Neuron (in vitro differentiated cells): ENCODE data around the gene CD82.

Experiments
- H2AFZ ChIP-seq: one replicate; pipeline ENCODE4 v1.6.1; 2013; ENCODE audit warnings: low read depth, mild to moderate bottlenecking, inconsistent platforms, low read length, moderate library complexity
- H3K27me3 ChIP-seq: one replicate; pipeline ENCODE4 v1.6.1; 2013; ENCODE audit warnings: low read length; ENCODE audit not compliant: insufficient read depth
- H3K36me3 ChIP-seq: one replicate; pipeline ENCODE4 v1.6.1; 2013; ENCODE audit warnings: low read length; ENCODE audit not compliant: insufficient read depth
- H3K4me1 ChIP-seq: one replicate; pipeline ENCODE4 v1.6.1; 2013; ENCODE audit warnings: low read length; ENCODE audit not compliant: insufficient read depth
- H3K4me3 ChIP-seq: 2 replicates; pipeline ENCODE4 v1.5.1; 2013; ENCODE audit warnings: mild to moderate bottlenecking, low read length, moderate library complexity
- H3K9me3 ChIP-seq: one replicate; pipeline ENCODE4 v1.6.1; 2013; ENCODE audit warnings: low read length

Gene CD82

GRCh38 chr11:44568658-44569473 is 3.4 kb downstream of the CD82 start:
- H3K4me3 ChIP-seq, result no peak overlapping the region
- H2AFZ ChIP-seq, result no peak overlapping the region
- H3K4me1 ChIP-seq, result peaks cover 12% of the 10 kb centered on the region
- no peaks in the 10 kb centered on the region for H3K36me3 ChIP-seq
- H3K27me3 ChIP-seq, result peaks cover 3% of the 10 kb centered on the region
- no peaks in the 10 kb centered on the region for H3K9me3 ChIP-seq

DNA sequence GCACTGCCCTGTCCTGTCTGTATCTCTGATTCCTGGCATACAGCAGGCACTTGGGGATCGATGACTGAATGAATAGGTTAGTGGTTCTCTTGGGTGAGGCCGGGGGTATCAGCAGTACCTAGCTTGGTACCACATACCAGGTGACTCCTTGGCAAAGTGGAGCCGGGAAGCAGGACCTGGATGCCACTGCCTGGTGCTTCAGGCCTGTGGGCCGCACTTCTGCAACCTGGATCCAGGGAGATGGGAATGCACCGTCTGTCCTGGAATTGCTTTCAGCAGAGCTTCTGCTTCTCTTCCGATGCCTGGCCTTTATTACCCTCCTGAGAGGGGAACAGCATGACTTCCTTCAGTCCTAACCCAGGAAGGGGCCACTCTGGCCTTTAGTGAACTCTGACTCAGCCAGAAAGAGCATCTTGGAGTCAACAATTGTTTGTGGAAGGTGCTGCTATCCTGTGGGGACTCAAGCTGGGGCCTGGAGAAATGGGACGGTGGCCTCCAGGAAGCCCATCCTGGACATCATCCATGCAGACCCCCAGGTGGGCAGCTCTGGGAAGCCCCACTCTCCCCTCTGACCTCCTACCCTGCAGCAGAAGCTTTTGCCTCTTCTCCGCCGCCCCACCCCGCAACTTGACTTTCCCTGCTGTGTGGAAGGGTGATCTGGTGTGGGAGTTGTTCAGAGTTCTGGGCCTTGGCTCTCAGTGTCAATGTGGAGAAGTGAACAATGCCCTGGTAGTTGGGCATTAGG is 5.1 kb downstream of the CD82 start:
- Histone ChIP-seq H3K9me3 (no peaks in the 10 kb centered on the region), H3K4me1 (peaks cover 6% of the 10 kb centered on the region), H3K27me3 (peaks cover 3% of the 10 kb centered on the region), H3K36me3 (no peaks in the 10 kb centered on the region), H3K4me3 (no peak overlapping the region), H2AFZ (no peak overlapping the region)

- no peak overlapping the region for H2AFZ ChIP-seq
- no peaks in the 10 kb centered on the region for H3K4me1 ChIP-seq
- no peaks in the 10 kb centered on the region for H3K27me3 ChIP-seq
- no peaks in the 10 kb centered on the region for H3K9me3 ChIP-seq
- no peaks in the 10 kb centered on the region for H3K36me3 ChIP-seq
- H3K4me3 ChIP-seq, result no peak overlapping the region
These were observed 6.4 kb downstream of the CD82 start for GRCh38 chr11:44571871-44572270.

DNA sequence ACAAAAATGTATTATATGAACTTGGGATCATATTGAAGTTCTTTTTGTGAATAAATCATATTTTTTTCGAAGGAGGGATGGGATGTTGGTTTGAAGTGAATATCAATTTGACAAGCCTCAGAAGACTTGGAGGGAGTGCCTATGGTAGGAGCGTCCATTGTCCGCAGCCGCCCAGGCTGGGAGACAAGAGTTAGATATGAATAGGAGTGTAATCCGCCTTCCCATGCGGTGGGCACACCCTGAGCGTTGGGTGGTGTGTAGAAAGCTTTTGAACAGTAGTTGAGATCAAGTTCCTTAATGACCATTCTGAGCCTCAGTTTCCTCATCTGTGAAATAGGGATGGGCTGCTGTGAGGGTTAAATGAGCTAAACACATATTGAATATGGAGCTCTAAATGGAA is 7.0 kb downstream of the CD82 start:
- Histone ChIP-seq H3K36me3 (no peaks in the 10 kb centered on the region), H3K4me3 (no peak overlapping the region), H3K4me1 (no peaks in the 10 kb centered on the region), H3K9me3 (no peaks in the 10 kb centered on the region), H3K27me3 (no peaks in the 10 kb centered on the region), H2AFZ (no peak overlapping the region)

DNA sequence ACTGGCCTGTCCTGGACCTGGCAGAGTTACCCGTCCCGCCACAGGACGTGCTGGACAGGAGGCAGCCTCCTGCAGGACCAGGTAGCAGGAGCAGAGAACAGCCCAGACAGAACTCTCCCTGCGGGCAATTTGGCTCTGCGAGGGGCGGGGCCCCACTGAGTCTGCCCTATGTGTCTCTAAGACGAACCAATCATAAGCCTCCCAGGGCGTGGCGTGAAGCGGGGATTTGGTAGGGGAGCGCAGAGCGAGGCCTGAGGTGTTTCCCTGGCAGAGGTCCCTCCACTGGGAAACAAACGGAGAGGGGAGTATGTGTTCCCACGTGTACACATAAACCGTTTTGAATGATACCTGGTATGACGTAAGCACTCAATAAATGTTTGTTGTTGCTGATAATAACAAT is 7.4 kb downstream of the CD82 start:
- H3K36me3 ChIP-seq, result no peaks in the 10 kb centered on the region
- H3K4me3 ChIP-seq, result no peak overlapping the region
- no peaks in the 10 kb centered on the region for H3K27me3 ChIP-seq
- H3K9me3 ChIP-seq, result no peaks in the 10 kb centered on the region
- H2AFZ ChIP-seq, result no peak overlapping the region
- no peaks in the 10 kb centered on the region for H3K4me1 ChIP-seq

DNA sequence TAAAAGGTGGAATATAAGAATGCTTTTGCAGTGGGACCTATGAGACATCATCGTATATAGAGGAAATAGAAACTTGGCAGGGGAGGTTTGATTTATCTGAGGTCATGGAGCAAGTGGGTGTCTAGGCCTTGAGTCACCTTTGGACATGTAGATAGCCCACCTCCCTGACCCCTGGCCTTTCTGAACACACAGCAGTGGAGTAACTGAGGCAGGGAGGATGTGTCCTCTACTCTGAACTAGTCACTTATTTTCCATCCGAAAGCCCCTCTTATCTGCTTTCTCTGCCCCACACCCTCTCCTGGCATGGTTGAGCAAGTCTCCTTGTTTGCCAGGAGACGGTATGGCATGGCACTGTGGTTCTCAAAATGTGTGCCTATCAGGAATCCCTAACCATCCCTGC is 7.9 kb downstream of the CD82 start:
- peaks cover under 1% of the 10 kb centered on the region for H3K27me3 ChIP-seq
- H3K9me3 ChIP-seq, result no peaks in the 10 kb centered on the region
- H3K4me3 ChIP-seq, result no peak overlapping the region
- H3K4me1 ChIP-seq, result no peaks in the 10 kb centered on the region
- no peak overlapping the region for H2AFZ ChIP-seq
- H3K36me3 ChIP-seq, result no peaks in the 10 kb centered on the region

DNA sequence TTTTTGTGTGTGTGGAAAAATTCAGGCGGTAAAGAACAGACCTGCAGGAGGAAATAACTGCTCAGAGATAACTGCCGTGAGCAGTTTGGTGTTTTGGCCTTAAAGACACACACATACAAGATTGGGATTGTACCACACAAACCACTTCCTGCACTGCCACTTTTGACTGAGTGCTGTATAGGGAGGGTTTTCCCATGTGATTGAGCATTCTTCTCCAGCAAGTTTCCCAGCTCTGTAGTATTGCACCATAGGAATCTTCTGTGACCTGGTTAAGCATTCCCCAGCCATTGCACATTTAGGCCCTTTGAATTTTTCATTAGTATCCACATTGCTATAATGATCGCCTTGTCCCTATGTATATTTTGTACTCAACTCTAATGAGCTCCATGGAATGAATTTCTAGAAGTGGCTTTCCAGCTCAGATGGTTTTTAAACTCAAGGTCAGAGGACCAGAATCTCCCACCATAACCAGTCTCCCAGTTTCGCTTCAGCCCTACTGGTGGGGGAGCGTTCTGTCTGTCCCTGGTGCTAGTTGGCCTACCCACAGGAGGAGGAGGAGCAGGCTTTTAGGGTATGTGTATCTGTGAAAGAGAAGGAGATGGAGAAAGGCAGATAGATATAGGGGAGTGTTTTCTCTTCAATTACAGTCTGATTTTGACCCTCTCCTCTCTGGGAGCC is 9.3 kb downstream of the CD82 start:
- Histone ChIP-seq H3K4me3 (no peak overlapping the region), H2AFZ (no peak overlapping the region)

GRCh38 chr11:44575288-44575672 is 9.8 kb downstream of the CD82 start:
- H2AFZ ChIP-seq, result no peak overlapping the region
- H3K27me3 ChIP-seq, result peaks cover 3% of the 10 kb centered on the region
- no peaks in the 10 kb centered on the region for H3K36me3 ChIP-seq
- no peaks in the 10 kb centered on the region for H3K9me3 ChIP-seq
- no peak overlapping the region for H3K4me3 ChIP-seq
- H3K4me1 ChIP-seq, result no peaks in the 10 kb centered on the region

More for the DNA sequence above, 9.3 kb downstream of the CD82 start:
- no peaks in the 10 kb centered on the region for H3K9me3 ChIP-seq
- no peaks in the 10 kb centered on the region for H3K36me3 ChIP-seq
- peaks cover 3% of the 10 kb centered on the region for H3K27me3 ChIP-seq
- H3K4me1 ChIP-seq, result no peaks in the 10 kb centered on the region

DNA sequence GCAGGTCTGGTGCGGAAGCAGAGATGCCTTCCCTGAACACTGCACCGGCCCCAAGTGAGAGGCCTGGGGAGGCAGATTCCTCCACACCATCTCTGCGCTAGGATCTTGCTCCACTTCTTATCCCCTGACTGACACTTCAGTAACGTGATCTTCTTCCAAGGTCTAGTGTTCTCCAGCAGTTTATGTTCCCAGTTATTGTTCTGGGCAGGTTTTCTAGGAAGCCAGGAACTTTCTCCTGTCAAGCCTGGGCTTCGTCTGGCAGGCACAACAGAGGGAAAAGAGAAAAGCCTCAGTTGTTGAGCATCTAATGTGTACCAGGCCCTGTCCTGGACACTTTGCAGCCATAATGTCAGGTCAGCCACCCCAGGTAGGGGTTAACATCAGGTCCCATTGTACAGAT is 10.5 kb downstream of the CD82 start:
- Histone ChIP-seq H3K36me3 (no peaks in the 10 kb centered on the region), H2AFZ (no peak overlapping the region), H3K9me3 (no peaks in the 10 kb centered on the region), H3K4me1 (no peaks in the 10 kb centered on the region), H3K27me3 (peaks cover 3% of the 10 kb centered on the region), H3K4me3 (no peak overlapping the region)

- Histone ChIP-seq H3K4me1 (no peaks in the 10 kb centered on the region), H3K36me3 (no peaks in the 10 kb centered on the region)
These were observed 11.2 kb downstream of the CD82 start for GRCh38 chr11:44576656-44577055.

DNA sequence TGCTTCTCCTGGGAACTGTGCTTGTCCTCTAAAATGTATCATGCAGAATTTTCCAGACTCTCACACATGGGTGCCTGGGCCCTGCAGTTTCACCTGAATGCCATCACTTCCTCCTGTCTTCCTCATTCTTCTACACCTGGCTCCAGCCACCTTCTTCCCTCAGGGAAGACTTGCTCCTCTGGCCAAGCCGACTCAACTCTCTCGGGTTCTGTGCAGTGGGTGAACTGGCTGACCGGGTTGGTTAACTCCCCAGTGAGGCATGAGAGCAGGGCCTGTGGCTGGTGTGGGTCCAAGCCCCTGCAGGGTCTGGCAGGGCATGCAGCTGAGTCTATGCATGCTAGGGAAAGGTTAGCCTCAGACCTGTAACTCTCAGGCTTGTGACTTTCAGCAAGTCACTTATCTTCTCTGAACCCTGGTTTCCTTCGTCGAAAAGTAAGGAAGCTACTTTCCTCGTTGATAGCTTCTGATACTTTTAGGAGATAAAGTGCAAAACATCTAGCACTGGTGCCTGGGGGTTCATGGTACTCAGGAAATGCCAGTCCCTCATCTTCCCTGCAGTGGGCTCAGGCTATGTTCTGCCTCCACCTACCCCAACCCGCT is 11.9 kb downstream of the CD82 start:
- no peak overlapping the region for H3K4me3 ChIP-seq
- H3K36me3 ChIP-seq, result no peaks in the 10 kb centered on the region
- no peak overlapping the region for H2AFZ ChIP-seq
- H3K4me1 ChIP-seq, result no peaks in the 10 kb centered on the region
- H3K9me3 ChIP-seq, result no peaks in the 10 kb centered on the region
- H3K27me3 ChIP-seq, result peaks cover 3% of the 10 kb centered on the region

More at GRCh38 chr11:44576656-44577055, 11.2 kb downstream of the CD82 start:
- H3K4me3 ChIP-seq, result no peak overlapping the region
- no peak overlapping the region for H2AFZ ChIP-seq
- H3K9me3 ChIP-seq, result no peaks in the 10 kb centered on the region
- H3K27me3 ChIP-seq, result peaks cover 3% of the 10 kb centered on the region

- Histone ChIP-seq H3K27me3 (peaks cover 3% of the 10 kb centered on the region), H2AFZ (no peak overlapping the region), H3K4me3 (no peak overlapping the region), H3K4me1 (no peaks in the 10 kb centered on the region), H3K36me3 (no peaks in the 10 kb centered on the region), H3K9me3 (no peaks in the 10 kb centered on the region)
These were observed 12.8 kb downstream of the CD82 start for GRCh38 chr11:44578279-44578678.

- Histone ChIP-seq H3K36me3 (no peaks in the 10 kb centered on the region), H3K4me3 (no peak overlapping the region), H3K9me3 (no peaks in the 10 kb centered on the region), H3K4me1 (no peaks in the 10 kb centered on the region), H3K27me3 (peaks cover 3% of the 10 kb centered on the region), H2AFZ (no peak overlapping the region)
These were observed 13.9 kb downstream of the CD82 start for GRCh38 chr11:44579302-44579761.
